ENCODE measurements around the gene HOXD3. TPM values are rescaled to one million over a fixed set of nuclear protein-coding genes. Genes with fewer than 3 reads are reported as not detected.
A peak's percentile ranks its signal among the peaks of the same experiment; 100 is the strongest.

Gene HOXD3
- polyA plus RNA-seq, 6 donors from 2014 or later, result not detected

DNA sequence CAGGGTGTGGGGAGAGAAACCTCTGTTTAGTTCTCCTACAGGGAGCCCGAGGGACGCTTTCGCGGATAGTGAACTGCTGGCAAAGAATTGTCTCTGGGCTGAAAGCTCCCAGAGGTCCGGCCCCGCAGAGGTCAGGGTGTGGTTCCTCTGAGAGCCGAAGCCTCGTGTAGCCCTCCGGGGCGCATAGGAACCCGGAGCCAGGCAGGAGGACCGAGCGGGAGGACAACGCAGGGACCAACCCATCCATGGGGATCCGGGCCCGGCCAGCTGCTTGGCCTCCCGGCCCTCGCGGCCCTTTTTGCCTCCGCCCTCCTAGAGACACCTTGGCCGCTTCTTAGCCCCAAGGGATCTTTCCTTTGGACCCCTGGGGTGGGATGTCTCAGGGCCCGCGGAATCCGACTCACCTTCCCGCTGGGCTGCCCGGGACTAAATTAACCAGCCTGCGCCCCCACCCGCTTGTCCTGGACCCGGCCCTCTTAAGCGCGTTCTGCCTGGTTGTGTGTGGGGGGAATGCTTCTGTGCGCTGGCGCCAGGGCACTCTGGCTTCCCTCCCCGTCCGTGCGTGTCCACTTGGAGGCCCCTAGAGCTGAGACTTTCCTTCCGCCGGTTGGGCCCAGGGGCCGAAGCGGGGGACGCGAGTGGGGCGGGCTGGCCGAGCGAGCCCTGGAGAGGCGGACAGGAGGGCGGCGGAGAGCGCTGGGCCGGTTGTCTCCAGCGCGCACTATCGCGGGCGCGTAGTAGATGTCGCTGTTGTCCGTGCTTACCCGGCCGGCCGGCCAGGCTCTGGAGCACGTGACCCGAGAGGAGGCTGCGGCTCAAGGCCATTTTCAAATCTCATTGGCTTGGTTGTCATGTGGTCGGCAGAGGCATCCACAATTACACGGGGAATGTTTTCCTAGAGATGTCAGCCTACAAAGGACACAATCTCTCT is 41.0 kb upstream of the HOXD3 start, which contains the start of gene HOXD10:
TSS of gene HOXD10 (plus strand) at position 896 of the 931 bp plus-strand sequence. CDS start 56 bp downstream, outside the sequence.
- DNase-seq (no peak), ATAC-seq (ENCODE audit: low read depth in 2 of 2) (no peak)
- Mint-ChIP-seq H3K4me3 (peak within 1 kb of the TSS in 3 of 8 donors; percentile 49 to 65 (median 52)), H3K27ac (peak within 1 kb of the TSS in 3 of 6 donors; percentile 59 to 82 (median 73)), H3K27me3 (peaks cover 83 to 89% (median 89%) of the 10 kb centered on the region in 3 donors), H3K36me3 (peaks cover 5 to 22% of the 10 kb centered on the region in 2 donors), H3K4me1 (peaks cover 4 to 14% (median 7%) of the 10 kb centered on the region in 3 donors), H3K9me3 (peaks cover 0 to 31% (median 4%) of the 10 kb centered on the region in 7 donors)

DNA sequence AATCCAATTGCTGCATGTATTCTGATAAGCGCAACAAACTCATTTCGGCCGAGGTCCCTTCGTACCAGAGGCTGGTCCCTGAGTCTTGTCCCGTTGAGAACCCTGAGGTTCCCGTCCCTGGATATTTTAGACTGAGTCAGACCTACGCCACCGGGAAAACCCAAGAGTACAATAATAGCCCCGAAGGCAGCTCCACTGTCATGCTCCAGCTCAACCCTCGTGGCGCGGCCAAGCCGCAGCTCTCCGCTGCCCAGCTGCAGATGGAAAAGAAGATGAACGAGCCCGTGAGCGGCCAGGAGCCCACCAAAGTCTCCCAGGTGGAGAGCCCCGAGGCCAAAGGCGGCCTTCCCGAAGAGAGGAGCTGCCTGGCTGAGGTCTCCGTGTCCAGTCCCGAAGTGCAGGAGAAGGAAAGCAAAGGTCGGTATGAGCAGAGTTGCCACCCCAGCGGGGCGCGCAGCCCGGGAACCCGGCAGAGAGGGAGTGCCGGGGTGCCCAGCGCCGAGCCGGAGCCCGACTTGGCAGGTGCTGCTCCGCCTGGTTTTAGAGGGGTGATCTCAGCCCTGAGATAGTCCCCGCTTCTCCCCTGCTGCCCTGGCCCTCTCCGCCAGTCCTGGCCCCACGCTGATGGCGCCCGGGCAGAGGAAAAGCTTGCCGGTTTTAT is 39.8 kb upstream of the HOXD3 start:
- Mint-ChIP-seq H3K4me3 (peak overlapping the region in 3 of 8 donors; percentile 36 to 52 (median 40)), H3K27ac (peak overlapping the region in 3 of 6 donors; percentile 9 to 82 (median 73)), H3K9me3 (peaks cover 0 to 30% (median 4%) of the 10 kb centered on the region in 7 donors)

GRCh38 chr2:176117823-176118371 is 39.2 kb upstream of the HOXD3 start:
- ATAC-seq (ENCODE audit: low read depth in 2 of 2), result no peak
- DNase-seq, result no peak
- Mint-ChIP-seq H3K4me3 (peak overlapping the region in 2 of 8 donors; percentile 5 to 64), H3K9me3 (peaks cover 0 to 30% (median 4%) of the 10 kb centered on the region in 7 donors), H3K36me3 (peaks cover 5 to 22% of the 10 kb centered on the region in 2 donors), H3K27ac (peak overlapping the region in 2 of 6 donors; percentile 9 to 83), H3K4me1 (peaks cover 4 to 14% (median 6%) of the 10 kb centered on the region in 3 donors), H3K27me3 (peaks cover 72 to 75% (median 75%) of the 10 kb centered on the region in 3 donors)

More for the DNA sequence above, 39.8 kb upstream of the HOXD3 start:
- Mint-ChIP-seq H3K27me3 (peaks cover 76 to 81% (median 78%) of the 10 kb centered on the region in 3 donors), H3K36me3 (peaks cover 5 to 22% of the 10 kb centered on the region in 2 donors), H3K4me1 (peaks cover 4 to 14% (median 4%) of the 10 kb centered on the region in 3 donors)
- DNase-seq, result no peak
- ATAC-seq (ENCODE audit: low read depth in 2 of 2), result no peak

GRCh38 chr2:176118601-176119339 is 38.3 kb upstream of the HOXD3 start:
- ATAC-seq (ENCODE audit: low read depth in 2 of 2) (no peak), DNase-seq (no peak)
- peak overlapping the region in 3 of 6 donors; percentile 1 to 90 (median 66) for H3K27ac Mint-ChIP-seq
- H3K36me3 Mint-ChIP-seq, result peaks cover 5 to 22% of the 10 kb centered on the region in 2 donors
- H3K9me3 Mint-ChIP-seq, result peaks cover 0 to 28% (median 4%) of the 10 kb centered on the region in 7 donors
- peaks cover 71 to 76% (median 73%) of the 10 kb centered on the region in 3 donors for H3K27me3 Mint-ChIP-seq
- peak overlapping the region in 3 of 8 donors; percentile 42 to 64 (median 45) for H3K4me3 Mint-ChIP-seq
- H3K4me1 Mint-ChIP-seq, result peaks cover 6 to 14% (median 12%) of the 10 kb centered on the region in 3 donors

DNA sequence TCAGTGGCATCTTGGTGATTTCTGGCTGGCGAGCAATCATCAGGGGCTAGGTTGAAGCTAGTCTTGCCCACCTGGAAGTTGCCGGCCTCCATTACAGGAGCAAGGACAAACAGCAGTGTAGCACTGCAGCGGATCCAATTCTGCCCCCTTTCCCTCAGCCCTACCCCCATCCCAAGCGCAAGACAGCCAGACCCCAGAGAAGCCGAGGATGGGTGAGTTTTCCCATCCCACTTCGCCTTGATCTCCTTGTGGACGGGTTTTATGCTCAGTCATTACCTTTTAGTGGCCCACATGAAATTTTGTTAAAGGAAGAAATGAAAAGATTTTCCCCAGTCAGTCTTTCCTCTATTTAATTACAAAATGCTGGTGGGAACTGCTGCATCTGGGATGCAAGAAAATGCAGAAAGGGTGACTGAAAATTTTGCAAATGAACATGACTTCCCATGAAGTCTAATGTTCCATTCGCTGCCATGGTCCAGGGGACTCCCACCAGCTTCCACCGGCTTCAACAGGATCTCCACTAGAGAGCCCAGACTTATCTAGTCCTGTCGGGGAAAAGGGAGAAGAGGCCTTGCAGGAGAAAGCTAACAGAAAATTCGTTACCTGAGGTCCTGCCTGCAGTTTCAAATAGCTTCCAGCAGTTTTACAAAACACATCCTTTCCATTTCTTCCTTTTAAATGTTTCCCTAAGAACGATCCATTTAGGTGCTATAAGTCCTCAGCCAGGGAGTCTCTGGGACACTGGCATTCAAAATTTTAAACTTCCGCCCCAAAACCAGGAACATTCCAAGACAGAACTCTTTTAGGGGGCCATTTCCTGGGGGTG is 36.5 kb upstream of the HOXD3 start:
- Mint-ChIP-seq H3K4me1 (peaks cover 8 to 15% (median 14%) of the 10 kb centered on the region in 3 donors), H3K9me3 (peaks cover 0 to 28% (median 7%) of the 10 kb centered on the region in 7 donors), H3K4me3 (peak overlapping the region in 5 of 8 donors; percentile 9 to 76 (median 25)), H3K27ac (peak overlapping the region in 3 of 6 donors; percentile 12 to 91 (median 82)), H3K27me3 (peaks cover 74 to 84% (median 79%) of the 10 kb centered on the region in 3 donors), H3K36me3 (peaks cover 5 to 22% of the 10 kb centered on the region in 2 donors)
- DNase-seq (no peak), ATAC-seq (ENCODE audit: low read depth in 2 of 2) (no peak)

DNA sequence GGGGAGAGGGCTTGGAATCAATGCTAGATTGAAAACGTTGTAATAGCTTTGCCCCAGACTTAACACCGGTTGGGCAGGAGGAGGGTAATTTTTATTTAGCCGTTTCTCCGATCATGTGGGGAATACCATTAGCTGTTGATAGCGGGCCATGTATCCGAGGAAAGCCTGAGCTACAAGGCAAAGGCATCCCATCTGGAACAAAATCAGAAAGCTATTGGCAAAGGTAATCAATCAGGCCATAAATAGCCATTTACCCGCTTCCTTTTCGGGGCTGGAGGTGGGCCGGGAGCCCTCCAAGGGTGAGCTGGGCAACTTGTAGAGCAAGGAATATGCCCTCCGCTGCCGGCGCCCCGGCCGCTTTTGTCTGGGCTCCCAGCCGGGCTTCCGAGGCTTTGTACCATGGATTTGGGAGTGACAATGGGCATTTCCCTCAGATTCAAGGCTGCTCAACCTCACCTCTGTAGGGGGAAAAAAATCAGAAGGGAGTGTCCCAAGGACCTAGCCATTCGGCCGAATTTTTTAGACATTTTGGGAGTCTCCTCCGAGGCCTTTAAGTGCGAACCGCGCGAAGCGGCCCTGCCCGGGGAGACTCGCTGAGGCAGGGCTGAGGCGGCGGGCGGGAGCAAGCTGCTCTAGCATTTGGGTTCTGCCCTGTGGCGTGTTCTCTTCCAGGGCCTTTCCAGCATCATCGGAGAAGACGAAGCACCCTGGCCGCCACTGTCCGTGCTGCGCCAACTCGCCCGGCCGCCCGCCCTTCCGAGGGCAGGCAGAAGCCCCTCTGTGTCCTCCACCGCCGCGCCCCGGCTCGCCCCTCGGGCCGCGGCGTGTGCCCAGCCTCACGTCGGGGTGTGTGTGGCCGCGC is 35.7 kb upstream of the HOXD3 start:
- no peak for DNase-seq
- Mint-ChIP-seq H3K4me1 (peaks cover 8 to 15% (median 11%) of the 10 kb centered on the region in 3 donors), H3K4me3 (peak overlapping the region in 5 of 8 donors; percentile 20 to 47 (median 32)), H3K27me3 (peaks cover 72 to 81% (median 74%) of the 10 kb centered on the region in 3 donors), H3K36me3 (peaks cover 5 to 22% of the 10 kb centered on the region in 2 donors), H3K27ac (peak overlapping the region in 2 of 6 donors; percentile 49 to 91), H3K9me3 (peaks cover 0 to 28% (median 7%) of the 10 kb centered on the region in 7 donors)
- no peak for ATAC-seq (ENCODE audit: low read depth in 2 of 2)

DNA sequence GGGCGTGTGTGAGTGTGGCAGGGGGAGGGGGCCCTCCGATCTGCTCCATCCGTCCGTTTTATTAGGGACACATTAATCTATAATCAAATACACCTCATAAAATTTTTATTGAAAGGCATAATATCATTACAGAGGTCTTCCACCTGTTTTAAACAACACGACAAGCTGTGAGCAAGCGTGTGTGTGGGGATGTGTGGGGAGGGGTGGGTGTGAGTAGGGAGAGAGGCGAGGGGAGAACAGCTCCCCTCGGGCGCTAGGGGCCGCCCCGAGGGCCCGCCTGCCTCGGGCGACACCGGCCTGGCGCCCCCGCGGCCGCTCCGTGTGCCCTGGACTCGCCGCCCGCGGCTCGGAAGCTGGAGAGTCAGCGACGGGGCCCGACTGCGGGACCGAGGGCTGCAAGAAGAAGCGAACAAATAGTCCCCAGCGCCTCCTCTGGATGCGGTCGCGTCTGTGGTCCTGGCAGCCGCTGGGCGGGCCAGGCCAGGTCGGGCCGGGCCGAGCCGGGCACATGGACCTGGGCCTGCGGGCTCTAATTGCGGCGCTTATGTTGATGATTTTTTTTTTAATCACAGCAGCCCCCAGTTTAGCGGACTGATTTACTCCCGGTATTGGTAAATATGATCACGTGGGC is 34.9 kb upstream of the HOXD3 start:
- Mint-ChIP-seq H3K27ac (peak overlapping the region in 2 of 6 donors; percentile 60 to 82), H3K9me3 (peaks cover 0 to 22% (median 3%) of the 10 kb centered on the region in 7 donors), H3K4me1 (peaks cover 5 to 15% (median 11%) of the 10 kb centered on the region in 3 donors), H3K4me3 (peak overlapping the region in 6 of 8 donors; percentile 54 to 87 (median 80)), H3K27me3 (peaks cover 72 to 80% (median 74%) of the 10 kb centered on the region in 3 donors), H3K36me3 (peaks cover 0 to 16% of the 10 kb centered on the region in 2 donors)
- DNase-seq, result no peak
- no peak for ATAC-seq (ENCODE audit: low read depth in 2 of 2)

GRCh38 chr2:176122683-176123410 is 34.3 kb upstream of the HOXD3 start, which contains the start of gene HOXD9:
TSS of gene HOXD9 (plus strand) at chr2:176122719. CDS start at chr2:176122769, 50 bp downstream.
- H3K27ac Mint-ChIP-seq, result peak within 1 kb of the TSS in 3 of 6 donors; percentile 33 to 94 (median 60)
- H3K27me3 Mint-ChIP-seq, result peaks cover 74 to 78% (median 74%) of the 10 kb centered on the region in 3 donors
- peak; percentile 23 to 41 for ATAC-seq (ENCODE audit: low read depth in 2 of 2)
- H3K36me3 Mint-ChIP-seq, result peaks cover 0 to 13% of the 10 kb centered on the region in 2 donors
- peaks cover 6 to 15% (median 14%) of the 10 kb centered on the region in 3 donors for H3K4me1 Mint-ChIP-seq
- peak within 1 kb of the TSS; percentile 54 to 87 (median 76) for H3K4me3 Mint-ChIP-seq
- H3K9me3 Mint-ChIP-seq, result peaks cover 0 to 21% (median 3%) of the 10 kb centered on the region in 7 donors
- DNase-seq, result no peak

DNA sequence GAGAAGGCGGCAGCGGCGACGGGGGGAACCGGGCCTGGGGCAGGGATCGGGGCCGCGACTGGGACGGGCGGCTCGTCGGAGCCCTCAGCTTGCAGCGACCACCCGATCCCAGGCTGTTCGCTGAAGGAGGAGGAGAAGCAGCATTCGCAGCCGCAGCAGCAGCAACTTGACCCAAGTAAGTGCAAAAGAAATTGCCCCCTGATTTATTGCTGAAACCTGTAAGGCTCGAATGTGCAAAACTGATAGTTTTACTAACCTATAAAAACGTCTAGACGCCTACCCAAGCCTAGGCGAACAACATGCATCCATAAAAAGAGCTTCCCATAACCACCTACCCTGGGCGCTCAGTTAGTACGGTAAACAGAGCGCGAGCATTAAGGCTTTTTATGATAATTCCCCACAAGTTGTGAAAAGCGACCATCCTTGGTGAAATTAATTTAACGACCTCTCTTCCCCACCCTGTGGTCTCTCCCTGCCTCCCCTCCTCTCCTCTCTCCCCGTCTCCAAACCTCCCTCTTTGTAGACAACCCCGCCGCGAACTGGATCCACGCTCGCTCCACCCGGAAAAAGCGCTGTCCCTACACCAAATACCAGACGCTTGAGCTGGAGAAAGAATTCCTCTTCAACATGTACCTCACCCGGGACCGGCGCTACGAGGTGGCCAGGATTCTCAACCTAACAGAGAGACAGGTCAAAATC is 33.5 kb upstream of the HOXD3 start:
- peak overlapping the region; percentile 48 to 78 (median 68) for H3K4me3 Mint-ChIP-seq
- DNase-seq (no peak), ATAC-seq (ENCODE audit: low read depth in 2 of 2) (no peak)
- H3K27ac Mint-ChIP-seq, result peak overlapping the region in 4 of 6 donors; percentile 33 to 94 (median 56)
- peaks cover 0 to 18% (median 3%) of the 10 kb centered on the region in 7 donors for H3K9me3 Mint-ChIP-seq
- peaks cover 10 to 21% (median 18%) of the 10 kb centered on the region in 3 donors for H3K4me1 Mint-ChIP-seq
- H3K27me3 Mint-ChIP-seq, result peaks cover 73 to 78% (median 74%) of the 10 kb centered on the region in 3 donors
- peaks cover 0 to 6% of the 10 kb centered on the region in 2 donors for H3K36me3 Mint-ChIP-seq
